ENCODE measurements around the gene PAH. TPM values are rescaled to one million over a fixed set of nuclear protein-coding genes. Genes with fewer than 3 reads are reported as not detected.

PAH gene
- total RNA-seq: 10 to 100 TPM in 4 of 9 donors, 1 to 10 TPM in 5; 1.7 to 92.5 (median 9.2) TPM
- 10 to 100 TPM in 1 of 3 donors, 1 to 10 TPM in 2; 3.9 to 34.3 (median 4.6) TPM for polyA plus RNA-seq
- long read RNA-seq, donor 1, full-length matches to known transcripts: 5 of 5 reads
- long read RNA-seq, donor 1, partial matches to known transcripts: 0 of 5 reads
- long read RNA-seq, donor 1, other reads (novel, unspliced or antisense): 0 of 5 reads
- long read RNA-seq, donor 2, partial matches to known transcripts: 0 of 1 reads
- long read RNA-seq, donor 2, other reads (novel, unspliced or antisense): 0 of 1 reads
- long read RNA-seq, donor 3, full-length matches to known transcripts: 5 of 5 reads
- long read RNA-seq, donor 3, partial matches to known transcripts: 0 of 5 reads
- long read RNA-seq, donor 3, other reads (novel, unspliced or antisense): 0 of 5 reads
- long read RNA-seq, donor 4, full-length matches to known transcripts: 3 of 10 reads
- long read RNA-seq, donor 4, partial matches to known transcripts: 4 of 10 reads
- long read RNA-seq, donor 4, other reads (novel, unspliced or antisense): 3 of 10 reads
- long read RNA-seq, donor 5, full-length matches to known transcripts: 5 of 6 reads
- long read RNA-seq, donor 5, partial matches to known transcripts: 1 of 6 reads
- long read RNA-seq, donor 5, other reads (novel, unspliced or antisense): 0 of 6 reads
- long read RNA-seq, donor 6: 0 reads
- long read RNA-seq, donor 7, full-length matches to known transcripts: 8 of 8 reads
- long read RNA-seq, donor 7, partial matches to known transcripts: 0 of 8 reads
- long read RNA-seq, donor 7, other reads (novel, unspliced or antisense): 0 of 8 reads
- long read RNA-seq, donor 8, full-length matches to known transcripts: 4 of 4 reads
- long read RNA-seq, donor 8, partial matches to known transcripts: 0 of 4 reads
- long read RNA-seq, donor 8, other reads (novel, unspliced or antisense): 0 of 4 reads
- long read RNA-seq, donor 9, partial matches to known transcripts: 0 of 2 reads
- long read RNA-seq, donor 9, other reads (novel, unspliced or antisense): 0 of 2 reads
- long read RNA-seq, donor 10: 0 reads

- no peak within 1 kb of the TSS for H3K27ac ChIP-seq
- peak in 4 of 7 donors; percentile 16 to 54 (median 36) for DNase-seq
- no peaks in the 10 kb centered on the region for H3K36me3 ChIP-seq (replicated peaks in 1 of 2)
- TF ChIP-seq CTCF (IDR thresholded peaks at IDR 0.05): no peak
- no peak for TF ChIP-seq POLR2A (IDR thresholded peaks at IDR 0.05)
- no peaks in the 10 kb centered on the region for H3K4me1 ChIP-seq (replicated peaks in 1 of 2)
- H3K9me3 ChIP-seq (replicated peaks in 1 of 3): no peaks in the 10 kb centered on the region
- H3K27me3 ChIP-seq: no peaks in the 10 kb centered on the region
- intact Hi-C loops (cut with DNase I): no loop called here
- H3K4me3 ChIP-seq: peak within 1 kb of the TSS in 1 of 4 donors; percentile 28
- 7 to 16% (median 8%) methylated on average over 23 to 30 of the region's 30 CpGs for WGBS, 4 donors
These were observed at the start of gene PAH for GRCh38 chr12:102917026-102917787. Gene PAH, minus strand, starts transcription at chr12:102917244. Its CDS starts 114 bp downstream, at chr12:102917130.

GRCh38 chr12:102966200-102966863, 49.3 kb upstream of the PAH start:
- intact Hi-C loops (cut with DNase I): no loop called here
- WGBS, 4 donors: 13 to 33% (median 28%) methylated on average over 10 to 12 of the region's 12 CpGs
- Histone ChIP-seq H3K4me1 (replicated peaks in 1 of 2) (no peaks in the 10 kb centered on the region), H3K27ac (no peak overlapping the region), H3K27me3 (peaks cover 37% of the 10 kb centered on the region), H3K36me3 (replicated peaks in 1 of 2) (no peaks in the 10 kb centered on the region), H3K4me3 (no peak overlapping the region), H3K9me3 (replicated peaks in 1 of 3) (no peaks in the 10 kb centered on the region)
- no peak for DNase-seq
- TF ChIP-seq POLR2A (IDR thresholded peaks at IDR 0.05) (no peak), CTCF (IDR thresholded peaks at IDR 0.05) (no peak)

GRCh38 chr12:102965281-102966155, 48.5 kb upstream of the PAH start:
- DNase-seq: no peak
- Histone ChIP-seq H3K4me1 (replicated peaks in 1 of 2) (no peaks in the 10 kb centered on the region), H3K27me3 (peaks cover 44% of the 10 kb centered on the region), H3K27ac (no peak overlapping the region), H3K9me3 (replicated peaks in 1 of 3) (no peaks in the 10 kb centered on the region), H3K36me3 (replicated peaks in 1 of 2) (no peaks in the 10 kb centered on the region), H3K4me3 (no peak overlapping the region)
- intact Hi-C loops (cut with DNase I): no loop called here
- no peak for TF ChIP-seq POLR2A (IDR thresholded peaks at IDR 0.05)
- no peak for TF ChIP-seq CTCF (IDR thresholded peaks at IDR 0.05)
- WGBS, 4 donors: 2 to 3% (median 2%) methylated on average over 28 to 38 of the region's 38 CpGs

Data from adrenal gland (tissue), 19 donors.